Islet precursor cell (in vitro differentiated cells): ENCODE results near the gene RBM17.
"Not testable (repeated sequence)": the region's sequence is repeated elsewhere in the genome, so short reads cannot be mapped to it uniquely, and the experiment has no call there.

Experiments
- DNase-seq: peaks from one replicate; pipeline ENCODE4 v3.0.0-alpha.2; 2018

The RBM17 gene

GRCh38 chr10:6164271-6165095, 75.6 kb downstream of the RBM17 start:
- peak; percentile 88 for DNase-seq

DNA sequence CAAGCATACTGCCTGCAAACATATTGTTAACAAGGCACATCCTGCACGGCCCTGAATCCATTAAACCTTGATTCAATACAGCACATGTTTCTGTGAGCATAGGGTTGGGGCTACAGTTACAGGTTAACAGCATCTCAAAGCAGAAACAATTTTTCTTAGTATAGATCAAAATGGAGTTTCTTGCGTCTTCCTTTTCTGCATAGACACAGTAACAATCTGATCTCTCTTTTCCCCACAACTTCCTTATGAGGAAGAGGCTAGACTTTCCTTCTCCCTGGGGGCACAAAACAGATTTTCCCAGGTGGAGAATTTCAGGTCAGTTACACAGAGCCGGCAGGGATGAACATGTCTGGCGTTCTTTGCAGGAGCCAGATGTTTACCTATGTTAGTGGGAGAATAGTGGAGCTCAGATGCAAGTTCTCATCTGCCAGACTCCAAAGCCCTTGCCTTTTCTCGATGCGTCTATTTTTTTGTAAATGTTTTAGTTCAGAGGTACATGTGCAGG, 76.4 kb downstream of the RBM17 start:
- DNase-seq, result peak; percentile 66

DNA sequence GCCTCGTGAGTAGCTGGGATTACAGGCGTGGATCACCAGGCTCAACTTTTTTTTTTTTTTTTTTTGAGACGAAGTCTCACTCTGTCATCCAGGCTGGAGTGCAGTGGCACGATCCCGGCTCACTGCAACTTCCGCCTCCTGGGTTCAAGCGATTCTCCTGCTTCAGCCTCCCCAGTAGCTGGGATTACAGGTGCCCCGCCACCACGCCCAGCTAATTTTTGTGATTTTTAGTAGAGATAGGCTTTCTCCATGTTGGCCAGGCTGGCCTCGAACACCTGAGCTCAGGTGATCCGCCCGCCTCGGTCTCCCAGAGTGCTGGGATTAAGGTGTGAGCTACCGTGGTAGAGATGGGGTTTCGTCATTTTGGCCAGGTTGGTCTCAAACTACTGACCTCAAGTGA, 77.1 kb downstream of the RBM17 start:
- DNase-seq, result not testable (repeated sequence)
